Measurements from ENCODE around the gene TIGD3. TPM values are rescaled to one million over a fixed set of nuclear protein-coding genes. Genes with fewer than 3 reads are reported as not detected.

The TIGD3 gene
- total and polyA plus RNA-seq, 2 of the 13 experiments (the other 11 are each of a cell fraction or from before 2014, with no cell fraction given), result 0.49 to 4.9 TPM

DNA sequence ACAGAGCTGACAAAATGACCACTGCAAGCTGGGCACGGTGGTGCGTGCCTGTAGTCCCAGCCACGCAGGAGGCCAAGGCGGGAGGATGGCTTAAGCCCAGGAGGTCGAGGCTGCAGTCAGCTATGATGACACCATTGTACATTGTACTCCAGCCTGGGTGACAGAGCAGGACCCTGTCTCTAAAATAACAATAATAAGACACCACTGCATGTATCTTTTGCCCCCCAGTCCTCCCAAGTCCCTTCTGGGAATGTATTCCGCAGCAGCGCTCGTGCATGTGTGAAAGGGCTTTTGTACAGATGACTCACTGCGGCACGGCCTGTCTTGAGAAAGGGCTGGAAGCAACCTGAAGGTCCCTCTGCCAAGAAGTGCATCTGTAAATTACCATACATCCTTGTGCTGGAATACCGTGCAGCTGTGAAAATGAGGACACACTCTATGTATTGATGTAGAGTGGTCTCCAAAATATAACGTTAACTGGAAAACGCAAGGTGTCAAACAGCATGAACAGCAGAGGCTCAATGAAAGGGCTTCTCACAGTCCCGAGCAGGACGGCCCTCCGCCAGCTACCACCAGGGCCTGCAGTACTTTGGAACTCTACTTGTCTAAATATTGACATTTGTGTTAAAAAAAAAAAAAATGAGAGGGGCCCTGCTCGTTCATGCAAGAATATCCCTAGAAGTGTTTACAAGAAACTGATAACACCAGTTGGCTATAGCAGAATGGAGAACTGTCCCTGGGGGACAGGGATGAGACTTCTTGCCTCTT lies 48.9 kb upstream of the TIGD3 start:
- peak overlapping the region; percentile 89 for H3K27ac ChIP-seq (ENCODE audit: extremely low read length, insufficient read depth, low read length)
- peak overlapping the region; percentile 60 for H3K9ac ChIP-seq (ENCODE audit: insufficient read depth, low read depth, low read length)
- ATAC-seq, result peak; percentile 90
- peak overlapping the region; percentile 79 for H3K4me2 ChIP-seq (ENCODE audit: low read depth, low read length)
- peak overlapping the region; percentile 6 to 61 (median 14); a peak in 4 of 6 replicates for H3K4me3 ChIP-seq (replicated peaks in 1 of 3; ENCODE audit: insufficient read depth in 1 of 3, low read depth in 2 of 3, low read length in 3 of 3)
- WGBS (ENCODE audit: low lambda C conversion rate), result under 1% methylated on average over 12 of the region's 17 CpGs
- FAIRE-seq, result peak; percentile 86
- in situ Hi-C loops (cut with HindIII; ENCODE audit: extremely low pct_ligation_motif_present, low pct_unique_long_range_greater_than_20kb) (no loop called here), intact Hi-C loops (cut with micrococcal nuclease; ENCODE audit: unreplicated experiment) (loop anchor here (1.0 kb wide), 1 partner anchor 9 kb away; the partner anchor contains the start of gene CDC42EP2)
- CTCF ChIA-PET (ENCODE audit: low intra/inter-chr PET ratio, low total read pairs), result interaction anchor here (1.1 to 1.6 kb wide), 3 partner anchors 9 to 30 kb away, joined by 3 to 5 read pairs (median 3); partner anchors contain the start of gene CDC42EP2
- H3K4me1 ChIP-seq (ENCODE audit: insufficient read depth, low read length), result peaks cover 76% of the 10 kb centered on the region
- peak; percentile 93 for DNase-seq (ENCODE audit: low spot score)
- H3K79me2 ChIP-seq (ENCODE audit: insufficient read depth, low read length), result no peaks in the 10 kb centered on the region
- no peak overlapping the region for H2AFZ ChIP-seq (ENCODE audit: low read length)
- no peaks in the 10 kb centered on the region for H3K27me3 ChIP-seq (ENCODE audit: control insufficient read depth in 1 of 2, insufficient read depth in 2 of 2, low read length in 2 of 2)
- no peaks in the 10 kb centered on the region; a peak in 1 of 5 replicates for H3K36me3 ChIP-seq (replicated peaks in 1 of 2; ENCODE audit: control insufficient read depth in 1 of 2, insufficient read depth in 2 of 2, low read length in 2 of 2)
- POLR2A ChIA-PET, result interaction anchor here (0.9 to 4.3 kb wide), 14 partner anchors 10 to 191 kb away, joined by 3 to 61 read pairs (median 4); partner anchors contain the start of genes CDC42EP2, DPF2, MRPL49 and POLA2
- H4K20me1 ChIP-seq (ENCODE audit: insufficient read depth, low read length), result no peaks in the 10 kb centered on the region
- no peaks in the 10 kb centered on the region for H3K9me3 ChIP-seq (ENCODE audit: low read length)
- TSS peak; percentile 60 for BruUV-seq (replicated peaks)
- TF ChIP-seq, protein P1, sequence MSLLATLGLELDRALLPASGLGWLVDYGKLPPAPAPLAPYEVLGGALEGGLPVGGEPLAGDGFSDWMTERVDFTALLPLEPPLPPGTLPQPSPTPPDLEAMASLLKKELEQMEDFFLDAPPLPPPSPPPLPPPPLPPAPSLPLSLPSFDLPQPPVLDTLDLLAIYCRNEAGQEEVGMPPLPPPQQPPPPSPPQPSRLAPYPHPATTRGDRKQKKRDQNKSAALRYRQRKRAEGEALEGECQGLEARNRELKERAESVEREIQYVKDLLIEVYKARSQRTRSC (CRISPR knock-in tag; IDR thresholded peaks at IDR 0.05; ENCODE audit: low read depth), result no peak
- 0 out of 2 replicates have a peak, but pooled peaks have one; percentile 23 for TF ChIP-seq GFI1 (CRISPR knock-in tag; IDR thresholded peaks at IDR 0.05; ENCODE audit: borderline replicate concordance)
- TF ChIP-seq ZSCAN30 (CRISPR knock-in tag; IDR thresholded peaks at IDR 0.05), result no peak; the same call in 1 of the 2 replicates
- TF ChIP-seq, protein P2, sequence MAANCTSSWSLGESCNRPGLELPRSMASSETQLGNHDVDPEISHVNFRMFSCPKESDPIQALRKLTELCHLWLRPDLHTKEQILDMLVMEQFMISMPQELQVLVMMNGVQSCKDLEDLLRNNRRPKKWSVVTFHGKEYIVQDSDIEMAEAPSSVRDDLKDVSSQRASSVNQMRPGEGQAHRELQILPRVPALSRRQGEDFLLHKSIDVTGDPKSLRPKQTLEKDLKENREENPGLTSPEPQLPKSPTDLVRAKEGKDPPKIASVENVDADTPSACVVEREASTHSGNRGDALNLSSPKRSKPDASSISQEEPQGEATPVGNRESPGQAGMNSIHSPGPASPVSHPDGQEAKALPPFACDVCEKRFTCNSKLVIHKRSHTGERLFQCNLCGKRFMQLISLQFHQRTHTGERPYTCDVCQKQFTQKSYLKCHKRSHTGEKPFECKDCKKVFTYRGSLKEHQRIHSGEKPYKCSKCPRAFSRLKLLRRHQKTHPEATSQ (CRISPR knock-in tag; IDR thresholded peaks at IDR 0.05; ENCODE audit: borderline replicate concordance), result no peak; the same call in 1 of the 2 replicates
- no peak for TF ChIP-seq MAFF (IDR thresholded peaks at IDR 0.05; ENCODE audit: low read depth, low read length)
- peak; percentile 14; the same call in 1 of the 2 replicates for TF ChIP-seq STAG1 (CRISPR knock-in tag; IDR thresholded peaks at IDR 0.05)
- peak; percentile 91 for TF ChIP-seq HNF4G (IDR thresholded peaks at IDR 0.05; ENCODE audit: borderline replicate concordance, low read depth, low read length)
- TF ChIP-seq HNF4G (CRISPR knock-in tag; IDR thresholded peaks at IDR 0.05; ENCODE audit: borderline replicate concordance, low read depth), result no peak; the same call in 1 of the 2 replicates
- TF ChIP-seq SETDB1 (CRISPR knock-in tag; IDR thresholded peaks at IDR 0.05; ENCODE audit: borderline replicate concordance), result no peak
- TF ChIP-seq ZNF501 (CRISPR knock-in tag; IDR thresholded peaks at IDR 0.05), result peak; percentile 52
- TF ChIP-seq EHMT2 (IDR thresholded peaks at IDR 0.05; ENCODE audit: borderline replicate concordance, low read depth, low read length), result no peak
- TF ChIP-seq, protein P3, sequence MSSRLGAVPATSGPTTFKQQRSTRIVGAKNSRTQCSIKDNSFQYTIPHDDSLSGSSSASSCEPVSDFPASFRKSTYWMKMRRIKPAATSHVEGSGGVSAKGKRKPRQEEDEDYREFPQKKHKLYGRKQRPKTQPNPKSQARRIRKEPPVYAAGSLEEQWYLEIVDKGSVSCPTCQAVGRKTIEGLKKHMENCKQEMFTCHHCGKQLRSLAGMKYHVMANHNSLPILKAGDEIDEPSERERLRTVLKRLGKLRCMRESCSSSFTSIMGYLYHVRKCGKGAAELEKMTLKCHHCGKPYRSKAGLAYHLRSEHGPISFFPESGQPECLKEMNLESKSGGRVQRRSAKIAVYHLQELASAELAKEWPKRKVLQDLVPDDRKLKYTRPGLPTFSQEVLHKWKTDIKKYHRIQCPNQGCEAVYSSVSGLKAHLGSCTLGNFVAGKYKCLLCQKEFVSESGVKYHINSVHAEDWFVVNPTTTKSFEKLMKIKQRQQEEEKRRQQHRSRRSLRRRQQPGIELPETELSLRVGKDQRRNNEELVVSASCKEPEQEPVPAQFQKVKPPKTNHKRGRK (CRISPR knock-in tag; IDR thresholded peaks at IDR 0.05), result no peak
- TF ChIP-seq REPIN1 (CRISPR knock-in tag; IDR thresholded peaks at IDR 0.05; ENCODE audit: borderline replicate concordance, low read depth), result peak; percentile 28; the same call in 1 of the 2 replicates
- no peak for TF ChIP-seq ZNF282 (IDR thresholded peaks at IDR 0.05; ENCODE audit: partially characterized antibody)
- no peak for TF ChIP-seq CC2D1A (CRISPR knock-in tag; IDR thresholded peaks at IDR 0.05)
- TF ChIP-seq KMT2A (CRISPR knock-in tag; IDR thresholded peaks at IDR 0.05), result no peak
- TF ChIP-seq RFXAP (CRISPR knock-in tag; IDR thresholded peaks at IDR 0.05; ENCODE audit: borderline replicate concordance), result no peak
- TF ChIP-seq SP5 (CRISPR knock-in tag; IDR thresholded peaks at IDR 0.05; ENCODE audit: borderline replicate concordance, low read depth), result peak; percentile 40; the same call in 1 of the 2 replicates
- TF ChIP-seq ZFAT (CRISPR knock-in tag; conservative IDR thresholded peaks at IDR 0.05), result no peak
- TF ChIP-seq, protein P4, sequence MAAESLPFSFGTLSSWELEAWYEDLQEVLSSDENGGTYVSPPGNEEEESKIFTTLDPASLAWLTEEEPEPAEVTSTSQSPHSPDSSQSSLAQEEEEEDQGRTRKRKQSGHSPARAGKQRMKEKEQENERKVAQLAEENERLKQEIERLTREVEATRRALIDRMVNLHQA (CRISPR knock-in tag; IDR thresholded peaks at IDR 0.05), result no peak
- no peak for TF ChIP-seq NBN (conservative IDR thresholded peaks at IDR 0.05)
